ENCODE data around the gene MSI2.
A peak's percentile ranks its signal among the peaks of the same experiment; 100 is the strongest.

The MSI2 gene

DNA sequence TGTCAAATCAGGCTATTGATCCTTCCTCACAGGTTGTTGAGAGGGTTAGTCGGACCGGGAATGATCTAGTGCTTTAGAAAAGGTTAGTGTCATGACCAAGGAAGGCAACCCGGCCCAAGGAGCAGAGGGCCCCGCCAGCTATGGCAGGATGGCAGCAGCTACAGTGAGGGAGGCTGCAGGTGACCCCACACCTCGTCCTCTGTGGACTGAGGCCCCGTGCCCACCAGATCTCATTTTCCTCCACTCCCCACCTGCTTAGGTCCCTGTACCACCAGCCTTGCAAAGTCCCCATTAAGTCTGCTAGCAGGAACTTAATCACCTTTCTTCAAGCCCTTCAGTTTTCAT lies 381.3 kb downstream of the MSI2 start:
- no peak for DNase-seq (ENCODE audit: low read depth)

DNA sequence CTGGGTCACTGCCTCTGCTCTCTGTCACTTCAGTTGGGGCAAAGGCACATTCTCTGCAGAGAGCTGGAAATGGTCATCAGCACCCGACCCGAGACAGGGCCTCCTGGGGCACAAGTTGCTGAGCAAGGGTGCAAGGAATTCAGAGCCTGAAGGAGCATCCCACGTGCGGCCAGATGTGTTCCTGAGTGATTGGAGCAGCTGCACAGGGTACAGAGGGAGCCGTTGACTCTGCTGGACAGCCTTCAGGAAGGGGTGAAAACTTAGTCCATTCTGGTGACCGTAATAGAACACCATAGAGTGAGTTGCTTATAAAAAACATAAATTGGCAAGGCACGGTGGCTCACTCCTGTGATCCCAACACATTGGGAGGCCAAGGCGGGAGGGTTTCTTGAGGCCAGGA lies 382.0 kb downstream of the MSI2 start:
- DNase-seq (ENCODE audit: low read depth) = no peak

DNA sequence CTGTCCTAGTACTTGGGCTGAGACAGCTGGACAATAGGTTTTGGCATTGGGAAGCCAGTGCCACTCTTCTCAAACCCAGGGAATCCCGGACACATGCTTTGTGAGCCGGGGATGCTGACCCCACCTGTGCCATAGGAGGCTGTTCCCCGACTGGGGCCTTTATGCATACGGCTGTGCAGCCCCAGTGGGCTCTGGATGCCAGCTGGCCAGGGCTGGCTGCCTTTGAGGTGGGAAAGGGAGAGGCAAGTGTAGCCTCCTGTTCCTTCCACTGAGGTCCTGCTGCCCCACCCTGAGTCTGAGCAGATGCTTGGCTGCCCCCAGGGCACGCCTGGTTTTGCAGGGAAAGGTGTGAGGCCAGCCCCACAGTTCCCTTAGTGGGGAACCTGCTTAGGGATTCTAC lies 383.1 kb downstream of the MSI2 start:
- no peak for DNase-seq (ENCODE audit: low read depth)

GRCh38 chr17:57640079-57640478 lies 383.8 kb downstream of the MSI2 start:
- DNase-seq (ENCODE audit: low read depth) = no peak

- DNase-seq (ENCODE audit: low read depth) = no peak
Observed at GRCh38 chr17:57641761-57642160, 385.4 kb downstream of the MSI2 start.

- no peak for DNase-seq (ENCODE audit: low read depth)
Observed at GRCh38 chr17:57643062-57643461, 386.7 kb downstream of the MSI2 start.

DNA sequence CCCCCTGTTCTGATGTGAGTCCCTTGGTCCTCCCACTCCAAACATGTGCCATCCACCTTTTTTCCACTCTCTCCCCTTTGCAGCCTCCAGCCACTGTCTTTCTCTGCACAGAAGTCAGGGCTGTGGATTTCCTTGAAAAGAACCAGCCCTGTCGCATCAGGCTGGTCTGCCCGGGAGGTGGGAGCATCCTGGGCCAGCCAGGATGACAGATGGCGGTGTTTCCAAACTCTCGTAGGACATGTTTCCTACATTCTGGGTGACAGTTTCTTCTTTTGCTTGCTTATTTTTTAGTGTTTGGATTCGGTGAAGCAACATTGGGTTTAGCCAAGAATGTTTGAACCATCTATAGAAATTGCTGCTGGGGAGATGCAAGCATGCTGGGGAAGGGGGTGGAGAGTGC lies 388.0 kb downstream of the MSI2 start:
- DNase-seq (ENCODE audit: low read depth) = no peak

GRCh38 chr17:57645950-57646665 lies 389.8 kb downstream of the MSI2 start:
- DNase-seq (ENCODE audit: low read depth) = no peak

GRCh38 chr17:57648720-57649119 lies 392.4 kb downstream of the MSI2 start:
- DNase-seq (ENCODE audit: low read depth) = no peak

DNA sequence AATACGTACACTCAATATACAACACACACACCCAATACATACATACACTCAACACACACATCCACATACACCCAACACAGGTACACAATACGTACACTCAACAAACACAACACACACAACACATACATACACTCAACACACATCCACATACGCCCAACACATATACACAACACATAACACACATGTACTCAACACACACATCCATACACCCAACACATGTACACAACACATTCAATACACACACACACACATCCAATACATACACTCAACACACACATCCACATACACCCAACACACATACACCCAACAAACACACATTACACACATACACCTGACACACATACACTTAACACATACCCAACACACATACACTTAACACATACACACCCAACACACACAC lies 392.9 kb downstream of the MSI2 start:
- no peak for DNase-seq (ENCODE audit: low read depth)

DNA sequence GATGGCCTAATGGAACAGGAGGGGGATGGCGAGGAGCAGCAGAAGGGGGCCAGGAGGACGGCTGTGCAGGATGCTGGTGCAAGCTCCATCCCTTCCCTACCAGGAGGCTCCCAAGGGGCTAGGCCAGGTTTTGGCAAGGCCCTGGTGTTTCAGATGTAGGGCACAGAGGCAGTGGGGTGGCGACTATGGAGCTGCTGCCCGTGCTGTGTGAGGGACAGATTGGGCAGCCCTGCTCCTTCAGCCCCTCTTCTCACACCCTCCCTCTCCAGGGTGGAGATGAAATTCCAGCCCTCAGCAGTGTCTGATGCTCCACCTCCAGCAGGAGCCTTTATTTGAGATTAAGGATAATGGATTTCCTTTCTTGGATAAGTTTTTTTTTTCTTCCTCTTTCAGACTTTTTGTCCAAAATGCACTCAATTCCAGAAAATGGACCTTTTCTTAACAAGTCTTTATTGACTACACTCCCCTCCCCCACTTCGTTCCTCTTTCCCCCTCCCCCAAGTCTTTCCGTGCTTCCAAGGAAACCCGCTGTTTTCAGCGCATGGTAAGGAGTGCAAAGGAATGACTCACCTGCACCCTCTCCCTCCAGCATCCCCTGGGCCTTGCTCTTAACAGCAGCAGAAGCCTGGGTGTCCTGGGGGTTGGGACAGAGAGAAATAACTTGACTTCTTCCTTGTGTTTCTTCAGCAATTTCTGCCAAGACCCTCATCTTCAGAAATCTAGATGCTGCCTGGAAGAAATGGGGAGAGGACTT lies 393.6 kb downstream of the MSI2 start:
- no peak for DNase-seq (ENCODE audit: low read depth)

DNA sequence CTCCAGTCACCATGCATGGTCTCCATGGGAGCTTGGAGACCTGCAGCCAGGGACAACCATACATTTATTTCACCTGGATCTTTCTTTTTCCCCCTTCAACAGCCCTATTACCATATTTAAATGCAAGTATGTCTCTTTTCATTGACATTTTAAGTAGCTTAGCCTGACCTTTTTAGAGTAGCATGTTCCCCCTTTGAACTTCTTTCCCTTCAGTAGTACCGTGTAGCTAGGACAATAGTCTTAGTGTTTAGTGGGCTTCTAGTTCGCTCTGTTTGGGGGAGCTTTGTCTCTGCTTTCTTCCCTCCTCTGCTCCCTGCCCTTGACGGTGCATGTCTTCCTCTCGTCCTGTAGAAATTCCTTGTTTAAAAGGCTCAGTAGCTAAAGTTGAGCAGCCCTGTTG lies 394.2 kb downstream of the MSI2 start:
- DNase-seq (ENCODE audit: low read depth) = no peak

- no peak for DNase-seq (ENCODE audit: low read depth)
Observed at GRCh38 chr17:57651451-57651850, 395.1 kb downstream of the MSI2 start.

DNA sequence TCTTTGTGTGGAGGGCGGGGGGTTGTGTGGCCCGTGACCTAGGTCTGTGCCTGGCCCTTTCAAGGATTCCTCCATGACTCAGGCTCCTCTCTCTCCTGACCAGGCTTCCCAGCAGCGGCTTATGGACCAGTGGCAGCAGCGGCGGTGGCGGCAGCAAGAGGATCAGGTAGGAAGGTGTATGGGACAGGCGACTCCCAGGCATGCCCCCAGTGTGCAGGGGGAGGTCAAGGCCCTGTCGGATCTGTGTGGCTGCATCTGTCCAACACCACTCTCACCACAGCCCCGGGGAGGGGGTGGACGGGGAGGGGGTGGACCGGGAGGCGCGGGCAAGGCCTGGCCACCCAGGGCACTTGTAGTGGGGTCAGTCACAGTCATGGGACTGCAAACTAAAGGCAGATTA lies 395.7 kb downstream of the MSI2 start:
- no peak for DNase-seq (ENCODE audit: low read depth)

- no peak for DNase-seq (ENCODE audit: low read depth)
Observed at GRCh38 chr17:57652811-57653210, 396.5 kb downstream of the MSI2 start.

- no peak for DNase-seq (ENCODE audit: low read depth)
Observed at GRCh38 chr17:57653279-57653678, 397.0 kb downstream of the MSI2 start.

DNA sequence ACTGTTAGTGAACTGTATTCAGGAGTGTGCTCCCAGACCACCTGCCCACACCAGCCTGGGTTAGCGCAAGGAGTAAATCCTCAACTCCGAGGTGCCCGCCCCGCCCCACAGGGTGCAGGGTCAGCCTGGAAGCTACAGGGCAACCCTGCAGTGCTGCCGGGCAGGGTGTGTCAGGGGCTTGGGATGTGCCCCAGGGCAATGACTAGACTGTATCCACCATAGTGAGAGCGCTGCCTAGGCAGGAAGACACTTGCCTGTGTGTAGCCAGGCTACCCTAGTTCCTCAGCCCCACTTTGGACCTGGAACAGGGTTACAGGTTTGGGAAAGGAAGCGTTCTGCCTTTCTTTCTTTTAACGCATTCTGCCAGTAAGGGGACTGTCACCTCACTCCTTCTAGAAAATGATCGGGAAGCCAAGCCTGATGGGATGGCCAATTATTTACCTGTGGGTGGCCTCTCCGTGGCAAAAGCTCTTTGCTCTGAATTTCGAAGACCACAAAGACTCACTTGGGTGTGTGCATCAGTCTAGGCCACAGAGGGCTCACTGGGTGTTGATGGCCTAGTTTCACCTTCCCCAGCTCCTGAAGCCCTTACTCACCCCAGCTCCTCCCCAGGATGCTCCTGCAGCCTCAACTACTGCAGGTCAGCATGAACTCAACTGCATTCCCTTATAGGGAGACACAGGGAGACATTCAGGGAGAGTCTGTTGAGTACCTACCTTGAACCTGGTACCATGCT lies 397.9 kb downstream of the MSI2 start:
- DNase-seq (ENCODE audit: low read depth) = no peak

GRCh38 chr17:57655553-57655952 lies 399.2 kb downstream of the MSI2 start:
- no peak for DNase-seq (ENCODE audit: low read depth)

GRCh38 chr17:57657211-57657610 lies 400.9 kb downstream of the MSI2 start:
- DNase-seq (ENCODE audit: low read depth) = no peak

DNA sequence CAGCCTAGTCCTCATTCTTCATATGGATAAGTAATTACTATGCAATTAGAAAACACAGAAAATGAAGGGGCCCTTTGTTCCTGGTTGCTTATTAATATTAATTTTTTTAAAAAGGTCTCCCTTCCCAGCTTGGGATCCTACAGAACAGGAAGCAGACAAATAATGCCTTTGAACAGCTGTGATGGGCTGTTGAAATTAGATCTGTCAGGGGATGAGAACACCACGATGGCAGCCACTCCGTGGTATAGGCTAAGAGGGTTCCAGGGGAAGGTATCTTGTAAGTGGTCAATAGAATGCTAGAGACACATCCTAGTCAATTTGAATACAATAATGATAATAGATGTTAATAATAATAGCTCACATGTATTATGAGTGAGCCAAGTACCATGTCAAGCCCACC lies 405.7 kb downstream of the MSI2 start:
- DNase-seq (ENCODE audit: low read depth) = no peak

DNA sequence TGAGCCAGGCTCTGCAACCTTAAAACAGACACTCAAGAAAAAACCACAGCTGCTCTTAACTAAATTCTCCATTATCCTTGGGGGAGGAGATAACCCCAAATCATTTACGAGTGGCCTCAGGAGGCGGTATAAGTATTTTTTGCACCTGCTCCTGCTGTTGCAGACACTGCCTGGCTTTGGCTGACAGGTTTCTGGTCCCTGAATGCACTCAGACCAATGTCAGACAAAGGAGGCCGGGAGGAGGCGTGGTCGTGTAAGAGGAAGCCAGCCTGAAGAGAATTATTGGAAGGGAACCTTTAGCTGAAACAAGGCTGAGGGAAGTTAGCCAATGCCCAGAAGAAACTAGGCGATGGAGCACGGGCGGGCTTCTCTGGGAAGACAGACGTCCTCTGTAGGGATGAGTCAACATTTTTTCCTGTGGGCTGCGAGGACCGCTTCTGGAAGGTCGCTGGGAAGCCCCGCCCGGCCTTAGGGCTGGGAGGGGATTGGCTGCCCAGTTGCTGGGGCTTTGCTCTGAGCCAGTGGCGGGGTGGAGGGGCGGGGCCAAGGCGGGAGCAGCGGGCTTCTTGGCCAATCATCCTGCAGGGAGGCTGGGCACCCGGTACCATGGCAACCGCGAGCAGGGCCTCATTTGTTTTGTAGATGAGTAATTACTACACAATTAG lies 406.5 kb downstream of the MSI2 start:
- DNase-seq (ENCODE audit: low read depth) = peak; percentile 99

GRCh38 chr17:57663326-57664070 lies 407.2 kb downstream of the MSI2 start:
- no peak for DNase-seq (ENCODE audit: low read depth)
